Loucy (cell line): ENCODE measurements around the gene GGACT.

Source experiments
- H2AFZ ChIP-seq: fragments of 200-600 bp; sonication (generic); 2 replicates; pipeline ENCODE4 v1.6.0; 2016; ENCODE audit warnings: antibody characterized with exemption, mild to moderate bottlenecking, low read length, moderate library complexity
- H3F3A ChIP-seq: fragments of 200-600 bp; 2 replicates; pipeline ENCODE4 v1.6.0; 2016; ENCODE audit warnings: antibody characterized with exemption, low read depth, mild to moderate bottlenecking
- H3K27me3 ChIP-seq: fragments of 200-600 bp; sonication (generic); 2 replicates; pipeline ENCODE4 v1.6.1; 2014; ENCODE audit warnings: low read length, mild to moderate bottlenecking; ENCODE audit not compliant: insufficient read depth, poor library complexity, severe bottlenecking
- H3K36me3 ChIP-seq: fragments of 200-600 bp; sonication (generic); 2 replicates; pipeline ENCODE4 v1.6.1; 2016; ENCODE audit warnings: low read length; ENCODE audit not compliant: insufficient read depth
- H3K4me1 ChIP-seq: fragments of 200-600 bp; sonication (generic); 2 replicates; pipeline ENCODE4 v1.5.1; 2014; ENCODE audit warnings: low read length, mild to moderate bottlenecking; ENCODE audit not compliant: insufficient read depth, poor library complexity, severe bottlenecking
- H3K4me2 ChIP-seq: fragments of 200-600 bp; sonication (generic); 2 replicates; pipeline ENCODE4 v1.6.0; 2014; ENCODE audit warnings: antibody characterized with exemption, low read length, low read depth, mild to moderate bottlenecking; ENCODE audit not compliant: poor library complexity, severe bottlenecking
- H3K4me3 ChIP-seq: fragments of 200-600 bp; sonication (generic); 2 replicates; pipeline ENCODE4 v1.5.1; 2014; ENCODE audit warnings: low read length, mild to moderate bottlenecking, mixed read lengths; ENCODE audit not compliant: poor library complexity, severe bottlenecking
- H3K79me2 ChIP-seq: fragments of 200-600 bp; sonication (generic); 2 replicates; pipeline ENCODE4 v1.6.1; 2014; ENCODE audit warnings: low read length; ENCODE audit not compliant: insufficient read depth
- H3K9ac ChIP-seq: fragments of 200-600 bp; sonication (generic); 2 replicates; pipeline ENCODE4 v1.6.0; 2014; ENCODE audit warnings: mild to moderate bottlenecking, low read depth, low read length, moderate library complexity; ENCODE audit not compliant: poor library complexity, severe bottlenecking
- H3K9me2 ChIP-seq: fragments of 200-600 bp; sonication (generic); replicated peaks from 2 replicates; pipeline ENCODE4 v1.6.1; 2016; ENCODE audit warnings: low read depth, low read length, mixed read lengths
- H3K9me3 ChIP-seq: fragments of 200-600 bp; sonication (generic); 2 replicates; pipeline ENCODE4 v1.6.1; 2014; ENCODE audit warnings: mild to moderate bottlenecking, antibody characterized with exemption, low read length, low read depth; ENCODE audit not compliant: insufficient read depth
- H4K20me1 ChIP-seq: fragments of 200-600 bp; sonication (generic); 2 replicates; pipeline ENCODE4 v1.6.0; 2014; ENCODE audit warnings: antibody characterized with exemption, low read length, mild to moderate bottlenecking; ENCODE audit not compliant: insufficient read depth, poor library complexity, severe bottlenecking
- CTCF ChIP-seq: fragments of 200-600 bp; sonication (generic); conservative IDR thresholded peaks from 2 replicates; pipeline ENCODE4 v1.5.1; 2014; ENCODE audit warnings: mild to moderate bottlenecking, antibody characterized with exemption, low read length
- EZH2phosphoT487 ChIP-seq: fragments of 200-600 bp; IDR thresholded peaks from 2 replicates; pipeline ENCODE4 v1.6.1; 2018; ENCODE audit warnings: antibody characterized with exemption, mild to moderate bottlenecking, moderate library complexity, borderline replicate concordance

The GGACT gene

GRCh38 chr13:100561158-100561499 is 27.5 kb downstream of the GGACT start:
- no peaks in the 10 kb centered on the region for H3K9me2 ChIP-seq
- no peaks in the 10 kb centered on the region for H3F3A ChIP-seq
- H3K4me2 ChIP-seq, result no peak overlapping the region
- no peak overlapping the region for H3K9ac ChIP-seq
- no peaks in the 10 kb centered on the region for H3K9me3 ChIP-seq
- no peaks in the 10 kb centered on the region for H3K79me2 ChIP-seq
- no peak overlapping the region for H3K4me3 ChIP-seq
- no peaks in the 10 kb centered on the region for H3K27me3 ChIP-seq
- no peak overlapping the region for H2AFZ ChIP-seq
- H3K36me3 ChIP-seq, result no peaks in the 10 kb centered on the region
- TF ChIP-seq EZH2phosphoT487 (no peak), CTCF (no peak)
- no peaks in the 10 kb centered on the region for H4K20me1 ChIP-seq
- no peaks in the 10 kb centered on the region for H3K4me1 ChIP-seq

- Histone ChIP-seq H3K79me2 (no peaks in the 10 kb centered on the region), H3K4me3 (no peak overlapping the region), H3K9ac (no peak overlapping the region), H3K36me3 (no peaks in the 10 kb centered on the region), H3K9me2 (no peaks in the 10 kb centered on the region), H3F3A (no peaks in the 10 kb centered on the region), H3K4me2 (no peak overlapping the region), H4K20me1 (no peaks in the 10 kb centered on the region), H3K9me3 (no peaks in the 10 kb centered on the region), H3K27me3 (no peaks in the 10 kb centered on the region), H3K4me1 (no peaks in the 10 kb centered on the region), H2AFZ (no peak overlapping the region)
- no peak for TF ChIP-seq CTCF
- TF ChIP-seq EZH2phosphoT487, result no peak
Measured at GRCh38 chr13:100560498-100561157, 28.0 kb downstream of the GGACT start.

- H3K27me3 ChIP-seq, result no peaks in the 10 kb centered on the region
- H3K36me3 ChIP-seq, result no peaks in the 10 kb centered on the region
- H3K4me2 ChIP-seq, result no peak overlapping the region
- H3K4me1 ChIP-seq, result no peaks in the 10 kb centered on the region
- no peak overlapping the region for H3K9ac ChIP-seq
- no peaks in the 10 kb centered on the region for H4K20me1 ChIP-seq
- no peaks in the 10 kb centered on the region for H3F3A ChIP-seq
- TF ChIP-seq CTCF (no peak), EZH2phosphoT487 (no peak)
- H3K9me3 ChIP-seq, result no peaks in the 10 kb centered on the region
- H3K79me2 ChIP-seq, result no peaks in the 10 kb centered on the region
- no peaks in the 10 kb centered on the region for H3K9me2 ChIP-seq
- H2AFZ ChIP-seq, result no peak overlapping the region
- no peak overlapping the region for H3K4me3 ChIP-seq
Measured at GRCh38 chr13:100559886-100560285, 28.7 kb downstream of the GGACT start.
